ENCODE results near the gene CAMK1D.

CAMK1D gene

GRCh38 chr10:12337453-12338372 is 11.6 kb upstream of the CAMK1D start:
- TF ChIP-seq CTCF (IDR thresholded peaks at IDR 0.05; ENCODE audit: low read depth, low read length, poor library complexity, severe bottlenecking) (no peak), EZH2phosphoT487 (IDR thresholded peaks at IDR 0.05; ENCODE audit: borderline replicate concordance, low read length) (no peak)
- peaks cover 25% of the 10 kb centered on the region for H3F3A ChIP-seq (ENCODE audit: control insufficient read depth, insufficient read depth)
- 0 out of 2 replicates have a peak overlapping the region, but pooled peaks have one; percentile 1 for H3K27ac ChIP-seq (ENCODE audit: low read depth, low read length)
- H3K4me1 ChIP-seq (ENCODE audit: control insufficient read depth, low read length) = peaks cover 70% of the 10 kb centered on the region
- no peaks in the 10 kb centered on the region; the same call in 1 of the 2 replicates for H3K36me3 ChIP-seq (ENCODE audit: control insufficient read depth, low read length)
- no peaks in the 10 kb centered on the region for H3K9me3 ChIP-seq (ENCODE audit: control insufficient read depth, insufficient read depth, low read length)
- H3K79me2 ChIP-seq (ENCODE audit: control insufficient read depth, low read length) = no peaks in the 10 kb centered on the region
- no peaks in the 10 kb centered on the region for H3K27me3 ChIP-seq (ENCODE audit: control insufficient read depth, low read length)
- H3K4me3 ChIP-seq (ENCODE audit: low read length) = peak overlapping the region; percentile 9; the same call in 1 of the 2 replicates
- H3K4me2 ChIP-seq (ENCODE audit: low read length) = peak overlapping the region; percentile 34
- no peaks in the 10 kb centered on the region for H3K9me2 ChIP-seq (replicated peaks; ENCODE audit: control insufficient read depth, low read length)
- H4K20me1 ChIP-seq (ENCODE audit: control insufficient read depth, insufficient read depth, low read depth, low read length) = no peaks in the 10 kb centered on the region

GRCh38 chr10:12338981-12339380 is 10.4 kb upstream of the CAMK1D start:
- Histone ChIP-seq H3K9me2 (replicated peaks; ENCODE audit: control insufficient read depth, low read length) (no peaks in the 10 kb centered on the region), H3F3A (ENCODE audit: control insufficient read depth, insufficient read depth) (peaks cover 34% of the 10 kb centered on the region), H3K4me2 (ENCODE audit: low read length) (no peak overlapping the region), H4K20me1 (ENCODE audit: control insufficient read depth, insufficient read depth, low read depth, low read length) (no peaks in the 10 kb centered on the region), H3K4me1 (ENCODE audit: control insufficient read depth, low read length) (peaks cover 73% of the 10 kb centered on the region), H3K4me3 (ENCODE audit: low read length) (no peak overlapping the region), H3K36me3 (ENCODE audit: control insufficient read depth, low read length) (no peaks in the 10 kb centered on the region; the same call in 1 of the 2 replicates), H3K27me3 (ENCODE audit: control insufficient read depth, low read length) (no peaks in the 10 kb centered on the region), H3K27ac (ENCODE audit: low read depth, low read length) (no peak overlapping the region), H3K79me2 (ENCODE audit: control insufficient read depth, low read length) (no peaks in the 10 kb centered on the region), H3K9me3 (ENCODE audit: control insufficient read depth, insufficient read depth, low read length) (no peaks in the 10 kb centered on the region)
- no peak for TF ChIP-seq CTCF (IDR thresholded peaks at IDR 0.05; ENCODE audit: low read depth, low read length, poor library complexity, severe bottlenecking)
- no peak for TF ChIP-seq EZH2phosphoT487 (IDR thresholded peaks at IDR 0.05; ENCODE audit: borderline replicate concordance, low read length)

GRCh38 chr10:12340371-12340770 is 9.0 kb upstream of the CAMK1D start:
- Histone ChIP-seq H3K9me3 (ENCODE audit: control insufficient read depth, insufficient read depth, low read length) (no peaks in the 10 kb centered on the region), H3K4me3 (ENCODE audit: low read length) (peak overlapping the region; percentile 71), H3K4me1 (ENCODE audit: control insufficient read depth, low read length) (peaks cover 84% of the 10 kb centered on the region), H3K4me2 (ENCODE audit: low read length) (peak overlapping the region; percentile 94), H3K9me2 (replicated peaks; ENCODE audit: control insufficient read depth, low read length) (no peaks in the 10 kb centered on the region), H3K27me3 (ENCODE audit: control insufficient read depth, low read length) (no peaks in the 10 kb centered on the region), H3F3A (ENCODE audit: control insufficient read depth, insufficient read depth) (peaks cover 41% of the 10 kb centered on the region), H3K36me3 (ENCODE audit: control insufficient read depth, low read length) (no peaks in the 10 kb centered on the region; the same call in 1 of the 2 replicates), H3K27ac (ENCODE audit: low read depth, low read length) (peak overlapping the region; percentile 97), H4K20me1 (ENCODE audit: control insufficient read depth, insufficient read depth, low read depth, low read length) (no peaks in the 10 kb centered on the region), H3K79me2 (ENCODE audit: control insufficient read depth, low read length) (no peaks in the 10 kb centered on the region)
- no peak for TF ChIP-seq EZH2phosphoT487 (IDR thresholded peaks at IDR 0.05; ENCODE audit: borderline replicate concordance, low read length)
- no peak for TF ChIP-seq CTCF (IDR thresholded peaks at IDR 0.05; ENCODE audit: low read depth, low read length, poor library complexity, severe bottlenecking)

Data from DOHH2 (cell line).